Adrenal gland (tissue), 19 donors: ENCODE results near the gene ISG20. TPM values are rescaled to one million over a fixed set of nuclear protein-coding genes. Genes with fewer than 3 reads are reported as not detected.

Experiments used
- DNase-seq, 7 donors: peaks; one replicate each; pipeline ENCODE4 v3.0.0-alpha.2; 2019 to 2020
- H3K27ac ChIP-seq, 5 donors: fragments of 200-600 bp; sonication (generic) in 4 of 5; 1 replicate in 3 of 5; 2 replicates in 2 of 5; pipeline versions ENCODE4 v1.5.1 to v1.8.0; 2016 to 2020; ENCODE audit warnings: mild to moderate bottlenecking in 1 of 5
- H3K27me3 ChIP-seq: fragments of 200-600 bp; 2 replicates; pipeline ENCODE4 v1.8.0; 2021
- H3K36me3 ChIP-seq, 2 donors: fragments of 200-600 bp; replicated peaks in 1 of 2; 1 replicate in 1 of 2; 2 replicates in 1 of 2; pipeline versions ENCODE4 v1.5.1 to v1.8.0; 2018 to 2022
- H3K4me1 ChIP-seq, 2 donors: fragments of 200-600 bp; replicated peaks in 1 of 2; 1 replicate in 1 of 2; 2 replicates in 1 of 2; pipeline versions ENCODE4 v1.5.1 to v1.8.0; 2018 to 2021
- H3K4me3 ChIP-seq, 4 donors: fragments of 200-600 bp; sonication (generic) in 3 of 4; one replicate each; pipeline ENCODE4 v1.5.1; 2016 to 2018
- H3K9me3 ChIP-seq, 3 donors: fragments of 200-600 bp; sonication (generic) in 1 of 3; replicated peaks in 1 of 3; 1 replicate in 2 of 3; 2 replicates in 1 of 3; pipeline versions ENCODE4 v1.5.1 to v1.8.0; 2016 to 2021
- POLR2A ChIP-seq, 2 donors: fragments of 450-650 bp; IDR thresholded peaks; one replicate each; pipeline ENCODE4 v1.6.1; 2017; ENCODE audit warnings: antibody characterized with exemption in 2 of 2, mild to moderate bottlenecking in 2 of 2, moderate library complexity in 1 of 2
- WGBS, 4 donors: extraction: QIAGEN DNeasy Blood & Tissue Kit in 2 of 4; methylation state at CpG; one replicate each; pipeline versions ENCODE4 v1.1.5 to v1.1.7; 2013 to 2017; 5-methylcytosine and 5-hydroxymethylcytosine counted together
- intact Hi-C, 2 donors: fragments of 100-400 bp; cut with DNase I; formaldehyde crosslinking; loops; one replicate each; pipeline versions ENCODE4 v1.14.1 to v1.15.0; 2022 to 2023
- long read RNA-seq, 10 donors: library from polyadenylated mRNA in 3 of 10; unstranded in 2 of 10; stranded (forward) in 1 of 10; transcript quantifications; one replicate each; pipeline ENCODE4 v2.0.0 and lab custom pipeline, GENCODE V29; 2021 to 2026
- polyA plus RNA-seq, 3 donors: library from polyadenylated mRNA; stranded (reverse); fragments of 200-250 nt in 2 of 3; fragments of 350-450 nt in 1 of 3; fragmentation: Illumina TruSeq in 1 of 3; extraction: RNeasy Lipid Tissue Mini Kit (QIAGEN cat#74804) in 1 of 3; gene quantifications; one replicate each; pipeline ENCODE4 v1.2.3, GENCODE V29; 2013 to 2014
- total RNA-seq, 9 donors: library from RNA; depleted of rRNA in 4 of 9; stranded (reverse); fragments of >200 nt in 4 of 9; fragments of 120-200 nt in 1 of 9; fragmentation: NEBNext Ultra II Directional in 1 of 9; extraction: Animal tissue kit (Norgen Biotek cat#: 25700) in 1 of 9; gene quantifications; one replicate each; pipeline versions ENCODE4 v1.1.0 to v1.2.4, GENCODE V29; 2013 to 2023
- TF ChIP-seq, protein P1 (sequence below), 6 experiments: fragments of 450-650 bp in 4 of 6; fragments of 200-600 bp in 2 of 6; sonication (generic) in 1 of 6; IDR thresholded peaks; 1 replicate in 5 of 6; 2 replicates in 1 of 6; pipeline versions ENCODE4 v1.5.1 to v1.8.0; 2016 to 2021; ENCODE audit warnings: antibody characterized with exemption in 6 of 6, mild to moderate bottlenecking in 2 of 6, moderate library complexity in 1 of 6
- donor health status: healthy with polysubstance abuse.
- donor health status: Bipolar disorder and iron deficiency.
- donor health status: DM: yes; HTN: yes; CAD: no.
- donor health status: DM: no; HTN: no; CAD: no.
- donor health status: DM: no; HTN: no; CAD: no.
- donor health status: DM: yes; HTN: yes; CAD: no.

The ISG20 gene
- total RNA-seq (10 to 100 TPM in 2 of 9 donors, 1 to 10 TPM in 7; 1.6 to 13.6 (median 7.6) TPM), polyA plus RNA-seq (10 to 100 TPM in 2 of 3 donors, 1 to 10 TPM in 1; 4.4 to 11.7 (median 10.2) TPM)
- long read RNA-seq, donor 1, partial matches to known transcripts = 0 of 2 reads
- long read RNA-seq, donor 1, other reads (novel, unspliced or antisense) = 0 of 2 reads
- long read RNA-seq, donor 2, partial matches to known transcripts = 0 of 1 reads
- long read RNA-seq, donor 2, other reads (novel, unspliced or antisense) = 0 of 1 reads
- long read RNA-seq, donor 3, partial matches to known transcripts = 0 of 2 reads
- long read RNA-seq, donor 3, other reads (novel, unspliced or antisense) = 0 of 2 reads
- long read RNA-seq, donor 4, partial matches to known transcripts = 0 of 4 reads
- long read RNA-seq, donor 4, other reads (novel, unspliced or antisense) = 0 of 4 reads
- long read RNA-seq, donor 5, transcript ISG20-201 (4 exons, 1,856 nt) = major isoform, 9 of 10 reads
- long read RNA-seq, donor 5, partial matches to known transcripts = 0 of 10 reads
- long read RNA-seq, donor 5, other reads (novel, unspliced or antisense) = 1 of 10 reads
- long read RNA-seq, donor 6, partial matches to known transcripts = 0 of 1 reads
- long read RNA-seq, donor 6, other reads (novel, unspliced or antisense) = 0 of 1 reads
- long read RNA-seq, donor 7, partial matches to known transcripts = 0 of 4 reads
- long read RNA-seq, donor 7, other reads (novel, unspliced or antisense) = 0 of 4 reads
- long read RNA-seq, donor 8, transcript ISG20-201 (4 exons, 1,856 nt) = major isoform, 5 of 6 reads
- long read RNA-seq, donor 8, partial matches to known transcripts = 0 of 6 reads
- long read RNA-seq, donor 8, other reads (novel, unspliced or antisense) = 0 of 6 reads
- long read RNA-seq, donor 9, partial matches to known transcripts = 0 of 2 reads
- long read RNA-seq, donor 9, other reads (novel, unspliced or antisense) = 0 of 2 reads
- long read RNA-seq, donor 10, partial matches to known transcripts = 0 of 2 reads
- long read RNA-seq, donor 10, other reads (novel, unspliced or antisense) = 0 of 2 reads

DNA sequence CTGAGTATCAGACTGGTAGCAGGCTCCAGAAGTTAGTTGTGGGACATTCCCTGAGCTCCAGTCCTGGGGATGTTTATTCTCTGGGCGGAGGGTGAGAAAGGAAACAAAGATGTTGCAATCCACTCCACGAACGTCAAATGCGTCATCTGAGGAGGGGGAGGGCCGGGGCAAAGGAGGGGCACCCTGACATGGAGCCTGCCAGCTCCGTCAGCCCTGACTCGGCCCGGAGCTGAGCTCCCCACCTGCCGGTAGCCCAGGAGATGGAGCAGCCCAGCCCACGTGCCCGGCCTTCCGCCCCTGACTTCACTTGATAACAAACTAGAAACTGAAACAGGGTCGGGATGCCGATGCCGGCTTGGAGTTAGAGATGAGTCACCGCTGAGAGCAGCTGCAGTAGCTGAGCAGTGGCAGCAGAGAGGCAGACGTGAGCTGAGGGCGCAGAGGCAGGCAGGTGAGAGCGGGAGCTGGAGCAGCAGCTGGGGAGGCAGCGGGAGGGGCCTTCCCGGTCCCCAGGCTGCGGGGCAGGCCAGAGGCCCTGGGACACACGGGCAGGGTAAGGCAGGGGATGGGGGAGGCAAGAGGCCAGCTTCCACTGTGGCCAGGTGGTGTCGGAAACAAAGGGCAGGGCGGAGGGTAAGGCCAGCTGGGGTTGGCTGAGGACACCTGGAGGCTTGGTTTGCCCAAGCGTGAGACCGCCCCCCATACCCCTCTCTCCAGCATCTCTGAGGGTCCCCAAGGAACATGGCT, at the start of gene ISG20:
Gene ISG20 (plus strand): TSS at position 391 of the 747 bp plus-strand sequence. CDS start 351 bp downstream, at position 742.
- WGBS, 4 donors = 5 to 11% (median 7%) methylated on average over 14 to 27 of the region's 27 CpGs
- Histone ChIP-seq H3K9me3 (no peaks in the 10 kb centered on the region), H3K27ac (peak within 1 kb of the TSS; percentile 50 to 96 (median 90)), H3K36me3 (no peaks in the 10 kb centered on the region), H3K4me3 (peak within 1 kb of the TSS in 3 of 4 donors; percentile 16 to 59 (median 46)), H3K4me1 (peaks cover 9 to 17% of the 10 kb centered on the region in 2 donors), H3K27me3 (no peaks in the 10 kb centered on the region)
- intact Hi-C loops = no loop called here
- peak; percentile 90 to 98 (median 98) for DNase-seq
- TF ChIP-seq POLR2A (IDR thresholded peaks at IDR 0.05) = peak; percentile 69 to 89
- TF ChIP-seq, protein P1, sequence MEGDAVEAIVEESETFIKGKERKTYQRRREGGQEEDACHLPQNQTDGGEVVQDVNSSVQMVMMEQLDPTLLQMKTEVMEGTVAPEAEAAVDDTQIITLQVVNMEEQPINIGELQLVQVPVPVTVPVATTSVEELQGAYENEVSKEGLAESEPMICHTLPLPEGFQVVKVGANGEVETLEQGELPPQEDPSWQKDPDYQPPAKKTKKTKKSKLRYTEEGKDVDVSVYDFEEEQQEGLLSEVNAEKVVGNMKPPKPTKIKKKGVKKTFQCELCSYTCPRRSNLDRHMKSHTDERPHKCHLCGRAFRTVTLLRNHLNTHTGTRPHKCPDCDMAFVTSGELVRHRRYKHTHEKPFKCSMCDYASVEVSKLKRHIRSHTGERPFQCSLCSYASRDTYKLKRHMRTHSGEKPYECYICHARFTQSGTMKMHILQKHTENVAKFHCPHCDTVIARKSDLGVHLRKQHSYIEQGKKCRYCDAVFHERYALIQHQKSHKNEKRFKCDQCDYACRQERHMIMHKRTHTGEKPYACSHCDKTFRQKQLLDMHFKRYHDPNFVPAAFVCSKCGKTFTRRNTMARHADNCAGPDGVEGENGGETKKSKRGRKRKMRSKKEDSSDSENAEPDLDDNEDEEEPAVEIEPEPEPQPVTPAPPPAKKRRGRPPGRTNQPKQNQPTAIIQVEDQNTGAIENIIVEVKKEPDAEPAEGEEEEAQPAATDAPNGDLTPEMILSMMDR (IDR thresholded peaks at IDR 0.05) = peak; percentile 12 to 57 (median 36)

GRCh38 chr15:88590759-88591158, 48.1 kb upstream of the ISG20 start:
- H3K4me1 ChIP-seq = peaks cover 0 to 4% of the 10 kb centered on the region in 2 donors
- TF ChIP-seq, protein P1 (IDR thresholded peaks at IDR 0.05) = no peak
- no peak for TF ChIP-seq POLR2A (IDR thresholded peaks at IDR 0.05)
- 80 to 87% (median 84%) methylated on average over 6 of the region's 6 CpGs for WGBS, 4 donors
- intact Hi-C loops = no loop called here
- DNase-seq = no peak
- no peak overlapping the region for H3K4me3 ChIP-seq
- H3K9me3 ChIP-seq = no peaks in the 10 kb centered on the region
- no peaks in the 10 kb centered on the region for H3K36me3 ChIP-seq
- no peaks in the 10 kb centered on the region for H3K27me3 ChIP-seq
- no peak overlapping the region for H3K27ac ChIP-seq

GRCh38 chr15:88591384-88591783, 47.4 kb upstream of the ISG20 start:
- no peaks in the 10 kb centered on the region for H3K36me3 ChIP-seq
- no peaks in the 10 kb centered on the region for H3K27me3 ChIP-seq
- no peak for TF ChIP-seq POLR2A (IDR thresholded peaks at IDR 0.05)
- TF ChIP-seq, protein P1 (IDR thresholded peaks at IDR 0.05) = no peak
- no peak overlapping the region for H3K4me3 ChIP-seq
- DNase-seq = no peak
- H3K27ac ChIP-seq = no peak overlapping the region
- peaks cover 0 to 4% of the 10 kb centered on the region in 2 donors for H3K4me1 ChIP-seq
- H3K9me3 ChIP-seq = no peaks in the 10 kb centered on the region
- intact Hi-C loops = no loop called here
